ENCODE results near the gene PARD3B. TPM values are rescaled to one million over a fixed set of nuclear protein-coding genes. Genes with fewer than 3 reads are reported as not detected.

Gene PARD3B
- polyA plus RNA-seq, 3 donors, result 33.1 to 35.6 (median 33.6) TPM

GRCh38 chr2:204772546-204772945, 227.3 kb downstream of the PARD3B start:
- no peak for DNase-seq (ENCODE audit: extremely low read depth in 1 of 11, low read depth in 9 of 11, low spot score in 4 of 11)

DNA sequence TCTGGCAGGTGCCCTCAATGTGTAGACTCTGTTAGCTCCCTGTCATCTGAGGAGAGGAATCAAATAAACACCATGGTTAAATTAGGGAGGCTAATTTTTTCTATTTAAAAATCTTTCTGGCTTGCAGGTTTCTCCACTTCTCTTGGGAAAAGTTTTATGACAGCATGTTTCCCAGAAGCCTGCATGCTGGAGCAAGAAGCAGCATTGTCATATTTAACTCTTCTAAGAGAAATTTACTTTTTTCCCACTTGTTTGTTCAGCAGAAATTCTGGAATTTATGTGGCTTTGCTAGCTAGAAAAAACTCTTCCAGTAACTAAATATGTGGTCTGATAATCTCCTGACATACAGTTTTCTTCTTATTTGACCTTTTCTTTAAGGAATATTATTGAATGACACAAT, 230.5 kb downstream of the PARD3B start:
- DNase-seq (ENCODE audit: extremely low read depth in 1 of 11, low read depth in 9 of 11, low spot score in 4 of 11), result no peak

- DNase-seq (ENCODE audit: extremely low read depth in 1 of 11, low read depth in 9 of 11, low spot score in 4 of 11), result no peak
Measured at GRCh38 chr2:204776781-204777559, 231.7 kb downstream of the PARD3B start.

DNA sequence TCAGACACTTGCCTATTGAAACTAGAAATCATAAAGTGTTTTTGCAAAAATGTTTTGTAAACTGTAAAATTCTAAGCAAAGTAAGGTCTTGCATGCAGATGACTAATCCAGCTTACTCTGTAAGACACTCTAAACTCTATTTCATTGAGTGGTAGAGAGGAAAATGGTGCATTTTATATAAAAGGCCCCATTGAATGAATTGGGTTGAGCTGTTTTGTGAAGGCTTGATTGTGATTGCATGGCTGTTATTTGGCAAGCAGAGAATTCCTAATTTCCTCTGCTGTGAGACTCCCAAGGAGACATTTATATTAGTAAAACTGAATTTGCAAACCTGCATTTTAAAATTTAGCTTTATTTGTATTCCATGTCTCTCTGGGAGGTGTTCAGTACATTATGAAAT, 234.5 kb downstream of the PARD3B start:
- DNase-seq (ENCODE audit: extremely low read depth in 1 of 11, low read depth in 9 of 11, low spot score in 4 of 11), result no peak

DNA sequence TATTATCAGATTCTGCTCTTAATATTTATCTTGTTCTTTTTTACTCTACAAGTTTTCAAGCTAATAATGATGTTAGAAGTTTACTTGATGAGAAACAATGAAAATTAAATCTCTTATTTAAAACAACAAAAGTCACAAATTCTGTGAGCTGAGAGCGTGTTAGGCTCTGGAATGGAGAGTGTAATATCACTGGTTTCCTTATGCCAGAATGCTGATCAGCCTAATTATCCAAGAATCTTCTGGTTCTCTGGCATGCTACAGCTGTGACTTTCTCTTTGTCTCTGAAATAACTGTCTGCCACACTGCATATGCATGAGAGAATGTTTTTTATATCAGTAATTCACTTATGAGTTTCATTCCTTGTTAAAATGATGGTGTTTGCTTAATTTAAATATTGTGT, 236.7 kb downstream of the PARD3B start:
- DNase-seq (ENCODE audit: extremely low read depth in 1 of 11, low read depth in 9 of 11, low spot score in 4 of 11), result no peak

DNA sequence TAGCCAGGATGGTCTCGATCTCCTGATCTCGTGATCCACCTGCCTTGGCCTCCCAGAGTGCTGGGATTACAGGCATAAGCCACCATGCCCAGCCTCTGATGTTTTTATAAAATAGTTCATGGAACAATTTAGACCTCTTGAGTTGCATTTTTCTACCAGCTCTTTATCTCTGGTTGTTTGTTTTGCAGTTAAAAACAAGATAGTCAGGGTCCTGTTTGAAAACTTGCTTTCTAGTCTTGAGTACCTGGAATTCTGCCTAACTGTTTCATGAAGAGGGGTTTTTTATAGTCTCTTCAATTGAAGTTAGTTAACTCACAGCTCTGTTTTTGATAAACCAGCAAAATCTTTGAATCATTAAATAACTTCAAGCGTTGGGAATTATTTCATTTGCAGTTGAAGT, 244.8 kb downstream of the PARD3B start:
- no peak for DNase-seq (ENCODE audit: extremely low read depth in 1 of 11, low read depth in 9 of 11, low spot score in 4 of 11)

GRCh38 chr2:204791230-204791629, 246.0 kb downstream of the PARD3B start:
- DNase-seq (ENCODE audit: extremely low read depth in 1 of 11, low read depth in 9 of 11, low spot score in 4 of 11), result no peak

DNA sequence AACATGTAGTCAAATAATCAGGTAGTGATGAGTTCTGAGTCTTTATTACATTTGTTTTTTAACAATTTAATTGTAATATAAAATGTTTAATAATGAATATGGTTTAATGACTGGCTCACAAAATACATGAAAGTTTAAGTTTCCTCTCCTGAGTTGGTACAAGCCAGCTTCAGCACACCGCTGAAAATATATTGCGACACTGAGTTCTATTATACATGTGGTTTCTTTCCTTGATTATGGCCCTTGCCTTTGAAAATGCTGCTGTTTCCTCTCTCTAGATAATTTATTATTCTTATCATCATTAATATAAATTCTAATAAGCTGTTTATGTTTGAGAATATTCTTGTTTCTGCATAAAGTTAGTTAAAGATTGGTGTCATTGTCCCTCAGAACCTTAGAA, 249.3 kb downstream of the PARD3B start:
- no peak for DNase-seq (ENCODE audit: extremely low read depth in 1 of 11, low read depth in 9 of 11, low spot score in 4 of 11)

DNA sequence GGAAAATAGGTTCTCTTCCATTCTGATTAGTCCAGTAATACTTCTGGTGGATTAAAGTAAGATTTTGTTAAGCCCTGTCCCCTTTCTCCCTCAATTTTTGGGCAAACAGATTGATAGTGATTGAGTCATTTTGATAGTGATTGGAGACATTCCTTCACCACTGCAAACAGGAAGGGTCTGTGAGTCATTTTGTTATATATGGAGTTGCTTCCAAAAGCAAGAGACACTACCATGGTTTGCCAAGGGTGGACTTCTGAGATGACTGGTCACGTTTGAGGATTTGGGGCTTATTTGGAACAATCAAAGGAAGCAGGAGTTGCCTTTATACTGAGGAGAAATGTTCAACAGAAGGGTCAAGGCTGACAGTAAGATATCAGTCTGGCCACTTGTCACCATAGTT, 249.9 kb downstream of the PARD3B start:
- no peak for DNase-seq (ENCODE audit: extremely low read depth in 1 of 11, low read depth in 9 of 11, low spot score in 4 of 11)

DNA sequence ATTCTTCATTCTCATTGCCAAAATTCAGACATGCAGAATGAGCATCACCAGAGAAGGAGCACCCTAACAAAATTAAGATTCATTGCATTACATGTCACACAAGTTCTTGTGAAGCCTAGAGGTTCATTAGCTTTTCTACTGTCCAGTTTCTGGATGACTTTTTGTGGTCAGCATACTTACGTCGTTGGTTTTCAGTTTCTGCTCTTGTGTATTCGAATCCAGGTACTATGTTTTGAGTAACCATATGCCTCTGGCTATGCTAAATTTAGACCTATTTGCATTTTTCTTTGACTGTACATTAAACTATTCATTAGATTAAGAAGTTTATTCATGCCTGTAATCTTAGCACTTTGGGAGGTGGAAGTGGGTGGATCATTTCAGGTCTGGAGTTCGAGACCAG, 251.3 kb downstream of the PARD3B start:
- DNase-seq (ENCODE audit: extremely low read depth in 1 of 11, low read depth in 9 of 11, low spot score in 4 of 11), result no peak

DNA sequence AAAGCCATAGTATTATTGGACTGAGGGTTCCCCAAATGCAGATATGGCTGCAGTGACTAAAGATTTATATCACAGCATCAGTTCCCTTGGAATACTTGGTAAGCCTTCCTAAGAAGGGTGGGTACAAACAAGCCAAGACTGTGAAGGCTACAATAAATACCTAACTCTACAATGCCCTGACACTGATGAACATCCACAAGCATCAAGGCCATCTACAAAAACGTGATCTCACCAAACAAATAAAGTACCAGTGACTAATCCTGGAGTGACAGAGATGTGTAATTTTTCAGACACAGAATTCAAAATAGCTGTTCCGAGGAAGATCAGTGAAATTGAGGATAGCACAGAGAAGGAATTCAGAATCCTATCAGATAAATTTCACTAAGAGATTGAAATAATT, 254.5 kb downstream of the PARD3B start:
- DNase-seq (ENCODE audit: extremely low read depth in 1 of 11, low read depth in 9 of 11, low spot score in 4 of 11), result no peak

- DNase-seq (ENCODE audit: extremely low read depth in 1 of 11, low read depth in 9 of 11, low spot score in 4 of 11), result no peak
Measured at GRCh38 chr2:204808494-204808893, 263.2 kb downstream of the PARD3B start.

DNA sequence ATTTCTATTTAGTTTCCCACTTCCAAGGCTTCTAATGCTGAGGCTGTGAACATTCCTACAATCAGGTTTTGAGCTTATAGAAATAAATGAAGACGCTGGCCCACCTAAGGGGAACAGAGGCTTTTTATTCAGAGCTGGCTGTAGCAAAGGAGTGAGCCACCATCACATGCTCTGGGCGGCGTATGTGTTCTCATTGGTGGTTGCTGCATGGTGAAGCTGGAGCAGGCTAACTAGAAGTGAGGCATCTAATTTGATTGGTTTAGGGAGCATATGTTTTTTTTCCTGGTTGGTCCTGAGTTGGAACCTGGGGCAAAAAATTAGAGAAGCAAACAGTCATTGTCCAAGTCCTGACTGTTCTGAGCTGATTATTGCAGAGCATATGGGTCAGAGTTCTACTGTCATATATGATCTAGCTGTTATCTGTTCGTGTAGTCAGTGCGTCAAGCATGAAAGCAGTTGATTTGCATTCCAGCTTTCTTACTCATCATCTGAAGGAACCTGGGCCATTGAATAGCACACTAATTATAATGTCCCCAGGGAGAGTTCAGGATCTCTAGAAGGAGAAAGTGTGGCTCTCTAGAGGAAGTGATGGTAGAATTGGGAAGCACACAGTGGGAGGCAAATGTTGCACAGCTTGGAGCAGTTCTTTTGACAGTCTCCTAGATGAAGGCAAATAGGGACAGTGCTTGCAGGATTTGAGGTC, 279.6 kb downstream of the PARD3B start:
- DNase-seq (ENCODE audit: extremely low read depth in 1 of 11, low read depth in 9 of 11, low spot score in 4 of 11), result no peak

GRCh38 chr2:204825681-204826080, 280.4 kb downstream of the PARD3B start:
- DNase-seq (ENCODE audit: extremely low read depth in 1 of 11, low read depth in 9 of 11, low spot score in 4 of 11), result no peak

GRCh38 chr2:204827701-204828590, 282.7 kb downstream of the PARD3B start:
- DNase-seq (ENCODE audit: extremely low read depth in 1 of 11, low read depth in 9 of 11, low spot score in 4 of 11), result peak in 7 of 11 donors; percentile 5 to 57 (median 24)

GRCh38 chr2:204834716-204835384, 289.6 kb downstream of the PARD3B start:
- no peak for DNase-seq (ENCODE audit: extremely low read depth in 1 of 11, low read depth in 9 of 11, low spot score in 4 of 11)

DNA sequence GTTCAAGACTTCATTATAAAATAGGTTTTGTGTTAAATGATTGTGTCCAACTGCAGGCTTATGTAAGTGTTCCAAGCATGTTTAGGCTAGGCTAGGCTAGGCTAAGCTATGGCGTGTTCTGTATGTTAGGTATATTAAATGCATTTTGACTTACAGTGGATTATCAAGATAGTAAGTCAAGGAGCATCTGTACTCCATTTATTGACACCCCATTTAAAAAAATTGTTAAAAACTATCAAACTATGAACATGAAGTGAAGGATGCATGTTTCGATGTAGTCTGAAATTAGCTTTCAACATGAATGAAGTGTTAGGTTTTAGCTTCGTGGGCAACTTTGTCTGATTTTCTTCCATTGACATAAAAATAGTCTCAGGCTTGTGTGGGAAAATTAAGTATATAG, 290.5 kb downstream of the PARD3B start:
- DNase-seq (ENCODE audit: extremely low read depth in 1 of 11, low read depth in 9 of 11, low spot score in 4 of 11), result no peak

GRCh38 chr2:204840504-204840903, 295.2 kb downstream of the PARD3B start:
- no peak for DNase-seq (ENCODE audit: extremely low read depth in 1 of 11, low read depth in 9 of 11, low spot score in 4 of 11)

DNA sequence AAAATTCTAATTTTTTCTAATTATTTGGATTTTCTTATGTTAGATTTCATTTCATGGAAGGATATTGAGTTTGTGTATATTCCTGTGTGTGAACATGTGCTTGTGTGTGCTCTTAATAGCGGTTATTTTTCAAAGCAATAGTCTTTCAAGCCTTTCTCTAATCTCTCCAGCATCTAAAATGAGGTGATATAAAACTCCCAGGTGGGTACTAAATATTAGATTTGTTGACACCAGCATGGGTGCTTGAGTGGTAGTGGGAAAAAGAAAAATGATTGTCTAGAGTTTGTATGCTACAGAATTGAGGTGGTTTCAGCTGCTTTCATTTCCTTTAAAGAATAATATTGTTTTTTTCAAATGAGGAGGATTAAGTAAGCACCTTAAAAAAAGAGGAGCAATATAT, 296.8 kb downstream of the PARD3B start:
- DNase-seq (ENCODE audit: extremely low read depth in 1 of 11, low read depth in 9 of 11, low spot score in 4 of 11), result no peak

All from renal cortex interstitium (tissue), 11 donors.